Fibroblast of skin of left quadriceps (primary cell): Measurements from ENCODE around the gene PIGH.

Experiments used
- DNase-seq, 2 experiments: peaks; one replicate each; pipeline ENCODE4 v3.0.0-alpha.2; 2013; ENCODE audit warnings: low read depth in 2 of 2

Gene PIGH

GRCh38 chr14:67574806-67575205, 25.3 kb downstream of the PIGH start:
- no peak for DNase-seq

GRCh38 chr14:67574156-67574555, 25.9 kb downstream of the PIGH start:
- DNase-seq, result no peak

- DNase-seq, result no peak
These were observed 26.6 kb downstream of the PIGH start for GRCh38 chr14:67573228-67574010.

DNA sequence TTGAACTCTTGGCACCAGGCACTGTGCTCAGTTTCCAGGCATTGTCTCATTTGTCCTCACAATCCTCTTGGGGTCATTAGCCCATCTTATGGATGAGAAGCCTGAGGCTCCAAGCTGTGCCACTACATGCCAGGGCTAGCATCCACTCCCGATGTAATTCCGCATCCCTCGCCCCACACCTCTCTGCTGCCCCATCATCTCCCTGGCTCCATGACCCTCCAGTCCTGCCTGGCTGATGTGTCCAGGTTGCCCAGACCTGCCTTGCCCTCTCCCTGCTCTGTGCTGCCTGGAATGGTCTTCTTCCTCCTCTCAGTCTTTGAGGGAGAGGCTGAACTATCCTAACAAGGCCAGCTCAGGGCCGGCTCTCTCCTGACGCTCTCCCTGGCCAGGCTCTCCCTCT, 27.5 kb downstream of the PIGH start:
- no peak for DNase-seq

DNA sequence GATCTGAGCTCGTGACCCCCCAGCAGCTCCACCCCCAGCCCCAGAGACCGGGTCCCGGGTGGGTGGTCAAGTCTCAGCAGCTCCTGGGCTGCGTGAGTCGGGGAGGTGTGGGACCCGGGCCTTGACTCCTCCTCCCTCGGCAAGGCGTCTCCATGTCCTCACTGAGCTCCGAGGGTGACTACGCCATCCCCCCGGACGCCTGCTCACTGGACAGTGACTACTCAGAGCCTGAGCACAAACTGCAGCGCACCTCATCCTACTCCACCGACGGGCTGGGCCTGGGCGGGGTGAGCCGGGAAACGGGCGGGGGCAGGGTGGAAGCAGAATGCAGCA, 28.1 kb downstream of the PIGH start:
- DNase-seq, result no peak

DNA sequence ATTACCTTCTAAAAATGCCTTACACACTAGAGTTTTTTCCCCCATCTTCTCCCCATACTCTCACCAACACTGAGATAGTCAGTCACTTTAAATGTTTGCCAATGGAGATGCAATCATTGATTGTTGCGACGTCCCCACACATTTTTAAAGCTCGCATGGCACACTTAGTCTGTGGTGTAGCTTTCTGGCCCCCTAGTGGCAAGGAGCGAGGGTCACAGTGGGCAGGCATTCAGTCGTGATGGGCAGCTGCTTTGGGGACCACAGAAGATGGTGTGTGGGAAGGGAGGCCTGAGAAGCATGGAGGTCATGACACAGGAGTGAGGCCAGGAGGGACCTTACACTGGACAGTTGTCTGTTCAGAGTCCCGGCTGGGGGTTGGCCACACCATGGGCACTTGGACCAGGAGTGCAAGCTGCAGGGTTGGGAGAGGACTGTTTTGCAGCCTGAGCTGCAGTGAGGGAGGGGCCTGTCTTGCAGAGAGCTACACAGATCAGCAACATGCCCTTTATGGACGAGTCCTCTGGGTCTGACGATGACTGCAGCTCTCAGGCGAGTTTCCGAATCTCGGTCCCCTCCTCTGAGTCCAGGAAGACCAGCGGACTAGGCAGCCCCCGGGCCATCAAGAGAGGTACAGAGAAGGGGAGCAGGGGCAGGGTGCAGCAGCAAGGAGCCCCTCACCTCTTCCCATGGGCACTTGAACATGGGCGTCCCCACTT, 28.6 kb downstream of the PIGH start:
- DNase-seq, result peak; percentile 19 to 20

DNA sequence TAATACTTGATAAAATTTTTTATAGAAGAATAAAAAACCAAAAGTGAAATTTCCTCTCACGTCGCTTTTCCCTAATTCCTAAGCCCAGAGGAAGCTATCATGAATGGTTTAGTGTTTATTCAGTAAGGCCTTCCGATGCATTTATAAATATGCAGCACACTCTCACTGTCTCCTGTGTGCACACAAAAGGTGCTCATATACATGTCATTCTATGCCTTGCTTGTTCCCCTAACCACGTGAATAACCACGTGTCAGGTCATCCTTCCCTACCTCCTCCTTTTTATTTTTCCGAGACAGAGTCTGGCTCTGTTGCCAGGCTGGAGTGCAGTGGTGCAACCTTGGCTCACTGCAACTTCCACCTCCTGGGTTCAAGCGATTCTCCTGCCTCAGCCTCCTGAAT, 29.6 kb downstream of the PIGH start:
- DNase-seq, result no peak

GRCh38 chr14:67569651-67570290, 30.3 kb downstream of the PIGH start:
- DNase-seq, result no peak

DNA sequence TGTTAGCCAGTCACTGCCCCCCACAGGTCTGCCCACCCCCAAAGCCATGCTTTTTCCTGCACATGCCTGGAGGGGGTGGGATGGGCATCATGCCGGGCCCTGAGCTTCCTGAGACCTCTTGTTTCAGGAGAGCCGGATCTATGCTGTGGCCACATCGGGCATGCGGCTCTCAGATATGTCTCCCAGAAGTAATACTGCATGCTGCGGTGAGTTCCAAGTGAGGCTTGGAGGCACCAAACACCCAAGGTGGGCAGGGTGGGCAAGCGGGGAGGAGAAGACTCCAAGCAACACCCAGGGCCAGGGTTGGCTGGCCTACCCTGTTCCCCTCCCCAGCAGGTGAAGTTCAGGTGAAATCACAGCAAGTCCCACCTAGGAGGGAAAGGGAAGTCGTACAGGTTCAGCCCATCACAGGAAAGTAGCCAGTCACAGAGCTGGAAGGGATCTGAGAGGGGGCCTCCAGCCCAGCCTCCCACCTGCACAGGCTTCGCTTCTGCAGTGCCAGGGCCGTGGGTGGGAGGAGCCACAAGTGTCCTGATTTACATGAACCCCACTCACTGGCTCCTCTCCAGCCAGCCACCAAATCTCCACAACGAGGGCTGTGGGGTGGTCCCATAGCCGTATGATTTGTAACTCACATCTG, 30.9 kb downstream of the PIGH start:
- no peak for DNase-seq

- no peak for DNase-seq
These were observed 32.4 kb downstream of the PIGH start for GRCh38 chr14:67567654-67568053.

DNA sequence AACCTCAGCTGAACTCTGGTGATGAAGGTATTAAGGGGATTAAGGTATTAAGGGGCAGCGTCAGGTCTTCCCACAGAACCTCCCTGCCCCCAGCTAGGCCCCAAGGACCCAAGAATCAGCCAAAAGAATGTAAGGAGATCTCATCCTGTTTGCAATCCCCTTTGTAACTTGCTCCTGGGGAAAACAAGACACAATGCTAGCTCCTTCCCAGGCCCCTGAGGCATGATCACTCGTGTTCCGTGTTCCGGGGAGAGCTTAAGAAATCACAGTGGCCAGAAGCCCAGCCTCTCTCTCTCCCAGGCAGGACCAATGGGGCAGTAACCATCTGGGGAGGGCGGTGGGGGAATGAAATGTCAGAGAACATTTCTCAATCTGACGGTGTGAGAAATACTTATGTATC, 33.2 kb downstream of the PIGH start:
- DNase-seq, result no peak

DNA sequence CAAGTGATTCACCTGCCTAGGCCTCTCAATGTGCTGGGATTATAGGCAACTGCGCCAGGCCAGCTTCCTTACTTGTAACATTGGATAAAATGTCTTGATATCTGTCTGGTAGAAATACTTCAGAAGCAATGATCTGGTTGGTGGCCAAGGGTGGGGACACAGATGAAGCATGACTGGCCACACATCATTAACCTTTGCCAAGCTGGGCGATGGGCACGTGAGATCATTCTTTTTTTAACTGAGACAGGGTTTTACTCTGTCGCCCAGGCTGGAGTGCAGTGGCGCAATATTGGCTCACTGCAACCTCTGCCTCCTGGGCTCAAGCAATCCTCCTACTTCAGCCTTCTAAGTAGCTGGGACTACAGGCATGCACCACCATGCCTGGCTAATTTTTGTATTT, 35.8 kb downstream of the PIGH start:
- no peak for DNase-seq

GRCh38 chr14:67562776-67563150, 37.3 kb downstream of the PIGH start:
- no peak for DNase-seq

DNA sequence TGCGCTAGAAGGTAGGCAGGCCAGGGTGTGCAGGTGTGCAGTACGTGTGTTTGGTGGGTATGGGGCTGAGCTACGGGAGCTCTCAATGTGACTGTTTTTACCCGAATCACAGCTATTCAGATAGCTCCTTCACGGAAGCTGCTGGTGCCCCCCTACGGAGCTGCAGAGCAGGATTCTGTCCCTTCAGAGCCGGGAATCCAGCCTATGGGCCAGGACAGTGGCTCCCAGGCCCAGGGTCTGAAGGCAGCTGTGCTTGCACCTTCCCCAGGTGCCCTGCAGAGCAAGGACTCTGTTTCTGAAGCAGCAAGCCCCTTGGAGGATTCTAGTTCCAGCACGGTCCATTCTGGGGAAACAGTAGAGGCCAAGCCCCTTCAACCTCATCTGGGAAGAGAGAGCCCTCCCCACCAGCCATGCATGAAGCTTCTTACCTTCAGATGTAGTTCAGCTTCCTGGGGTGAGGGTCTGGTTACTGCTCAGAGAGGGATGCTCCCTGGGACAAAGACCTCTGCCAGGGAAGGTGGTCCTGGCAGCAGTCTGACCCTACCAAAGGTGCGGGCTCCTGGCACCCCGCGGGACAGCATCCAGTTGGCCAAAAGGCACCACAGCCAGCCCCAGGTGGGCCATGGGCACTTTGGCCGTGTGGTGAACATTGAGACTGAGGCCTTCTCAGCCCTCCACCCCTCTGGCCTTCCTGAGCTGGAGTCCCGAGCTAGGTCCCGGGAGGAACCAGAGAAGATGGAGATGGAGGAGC, 37.9 kb downstream of the PIGH start:
- no peak for DNase-seq

DNA sequence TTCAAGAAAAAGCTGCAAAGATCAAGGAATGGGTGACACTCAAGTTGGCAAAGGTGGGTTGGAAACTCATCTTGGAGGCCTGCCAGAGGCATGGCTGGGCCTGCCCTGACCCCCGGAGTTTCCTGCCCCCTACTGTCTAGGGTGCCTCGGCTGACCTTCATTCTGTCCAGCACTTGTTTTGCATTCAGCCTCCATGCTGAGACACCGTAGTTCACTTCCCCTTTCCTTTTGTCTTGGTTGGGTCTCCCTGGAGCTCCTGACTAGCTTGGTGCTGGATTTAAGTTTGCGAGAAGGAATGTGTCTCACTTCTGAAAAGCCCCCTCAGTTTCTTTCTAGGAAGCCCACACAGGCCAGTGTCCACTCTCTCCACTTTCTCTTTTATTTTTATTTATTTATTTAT, 40.4 kb downstream of the PIGH start:
- no peak for DNase-seq

- no peak for DNase-seq
These were observed 42.4 kb downstream of the PIGH start for GRCh38 chr14:67557656-67558055.

DNA sequence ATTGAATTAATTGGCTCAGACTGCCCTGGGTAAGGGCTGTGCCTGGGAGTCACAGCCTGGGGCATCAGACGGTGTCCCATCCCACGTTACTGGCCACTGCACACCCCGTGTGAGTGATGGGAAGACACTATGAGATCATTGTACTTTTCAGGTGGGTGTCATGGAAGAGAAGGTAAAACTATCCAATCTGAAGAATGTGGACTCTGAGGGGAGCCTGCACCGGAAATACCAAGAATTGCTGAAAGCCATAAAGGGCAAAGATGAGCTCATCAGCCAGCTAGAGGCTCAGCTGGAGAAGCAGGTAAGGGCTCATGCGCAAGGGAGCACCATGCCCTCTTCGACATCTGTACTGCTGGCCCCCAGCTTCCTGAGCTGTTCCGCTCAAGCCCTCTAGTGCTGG, 43.0 kb downstream of the PIGH start:
- DNase-seq, result no peak

- no peak for DNase-seq
These were observed 43.4 kb downstream of the PIGH start for GRCh38 chr14:67556671-67557070.

- no peak for DNase-seq
These were observed 44.5 kb downstream of the PIGH start for GRCh38 chr14:67555518-67556090.

DNA sequence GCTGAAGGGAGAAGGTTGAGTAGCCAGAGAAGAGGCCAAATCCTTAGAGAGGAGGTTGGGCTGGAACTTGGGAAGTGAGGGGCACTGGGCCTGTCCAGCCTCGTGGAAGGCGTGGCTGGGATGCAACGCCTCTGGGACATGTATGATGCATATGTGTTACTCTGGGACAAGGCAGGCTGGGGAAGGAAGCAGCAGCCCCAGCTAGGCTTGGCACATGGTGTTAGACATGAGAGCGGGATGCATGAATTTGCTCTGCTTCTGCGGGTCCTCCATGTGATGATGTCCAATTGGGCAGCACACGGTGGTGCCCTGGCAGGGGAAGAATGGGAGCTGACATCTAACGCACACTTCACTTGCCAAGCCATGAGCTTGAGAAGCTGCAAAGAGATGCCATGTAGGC, 45.7 kb downstream of the PIGH start:
- no peak for DNase-seq

GRCh38 chr14:67553547-67553946, 46.5 kb downstream of the PIGH start:
- no peak for DNase-seq

GRCh38 chr14:67551940-67552339, 48.1 kb downstream of the PIGH start:
- no peak for DNase-seq
